Measurements from ENCODE around the gene MAP10. TPM values are rescaled to one million over a fixed set of nuclear protein-coding genes. Genes with fewer than 3 reads are reported as not detected.

MAP10 gene
- total and polyA plus RNA-seq, 10 of the 15 experiments (the other 5 are each of a cell fraction or from before 2014, with no cell fraction given) = 0.85 to 5.0 (median 4.3) TPM

DNA sequence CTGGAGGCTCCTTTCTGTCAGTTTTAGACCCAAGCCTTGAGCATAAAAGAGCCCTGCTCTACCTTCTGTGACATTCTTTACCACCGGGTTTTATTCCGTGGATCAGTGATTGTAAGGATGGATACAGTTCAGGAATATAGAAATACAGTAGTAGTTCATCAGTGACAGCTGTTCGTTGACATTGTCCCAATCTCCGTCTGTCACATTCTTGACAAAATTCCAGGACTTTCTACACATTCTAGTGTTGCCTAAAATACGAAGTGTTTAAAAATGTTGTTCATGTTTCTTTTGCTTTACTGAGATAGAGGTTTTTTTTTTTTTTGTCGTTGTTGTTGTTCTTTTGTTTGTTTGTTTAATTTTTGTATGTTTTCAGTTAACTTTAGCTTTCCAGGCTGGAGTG lies 29.9 kb downstream of the MAP10 start (continued):
- TF ChIP-seq BMI1 (IDR thresholded peaks at IDR 0.05; ENCODE audit: borderline replicate concordance) (no peak), SREBF1 (IDR thresholded peaks at IDR 0.05; ENCODE audit: low read length) (no peak)

DNA sequence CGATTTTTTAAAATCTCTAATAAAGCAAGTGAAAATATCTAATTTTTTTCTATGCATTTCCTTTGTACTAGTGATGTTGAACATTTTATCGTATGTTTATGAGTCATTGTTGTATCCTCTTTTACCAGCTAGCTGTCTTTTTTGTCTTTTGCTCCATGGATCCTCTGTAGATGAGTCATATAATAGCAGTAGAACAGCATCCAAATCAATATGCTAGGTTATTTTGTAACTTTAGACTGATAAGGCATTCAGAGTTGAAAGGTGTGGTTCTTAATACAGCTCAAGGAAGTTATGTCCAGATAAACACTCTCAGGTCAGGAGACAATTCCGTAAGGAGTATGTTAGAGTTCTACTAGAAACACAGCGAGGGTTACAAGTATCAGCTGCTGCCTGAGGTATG lies 31.9 kb downstream of the MAP10 start:
- ChIA-PET CTCF (no interaction called here), RAD21 (ENCODE audit: unreplicated experiment) (no interaction called here), POLR2A (no interaction called here), SMC1A (ENCODE audit: uncharacterized antibody, unreplicated experiment) (no interaction called here)
- in situ Hi-C loops (cut with MboI) (no loop called here), intact Hi-C loops (cut with micrococcal nuclease; ENCODE audit: unreplicated experiment) (no loop called here)
- DNase-seq (ENCODE audit: low read depth, low spot score) (no peak), FAIRE-seq (no peak), ATAC-seq (no peak)
- Histone ChIP-seq H3K27me3 (replicated peaks in 1 of 2; ENCODE audit: control insufficient read depth in 2 of 2, insufficient read depth in 2 of 2, low read length in 1 of 2) (no peaks in the 10 kb centered on the region; a peak in 2 of 4 replicates), H3K9ac (ENCODE audit: control insufficient read depth, insufficient read depth, low read length) (no peak overlapping the region), H3K4me3 (no peak overlapping the region), H3K27ac (ENCODE audit: control insufficient read depth, insufficient read depth) (no peak overlapping the region), H2AFZ (ENCODE audit: control insufficient read depth, low read depth, low read length) (no peak overlapping the region), H3K4me2 (ENCODE audit: control insufficient read depth, insufficient read depth) (no peak overlapping the region), H3K36me3 (ENCODE audit: control insufficient read depth in 2 of 2, insufficient read depth in 2 of 2, low read length in 1 of 2) (no peaks in the 10 kb centered on the region), H3K9me3 (replicated peaks; ENCODE audit: control insufficient read depth, insufficient read depth, low read length) (no peaks in the 10 kb centered on the region; the same call in 2 of the 3 replicates), H3K79me2 (ENCODE audit: control insufficient read depth, insufficient read depth, low read length) (no peaks in the 10 kb centered on the region), H3K4me1 (ENCODE audit: control insufficient read depth, insufficient read depth, low read length) (no peaks in the 10 kb centered on the region), H4K20me1 (ENCODE audit: control insufficient read depth, insufficient read depth) (no peaks in the 10 kb centered on the region)
- TF ChIP-seq, protein P1, sequence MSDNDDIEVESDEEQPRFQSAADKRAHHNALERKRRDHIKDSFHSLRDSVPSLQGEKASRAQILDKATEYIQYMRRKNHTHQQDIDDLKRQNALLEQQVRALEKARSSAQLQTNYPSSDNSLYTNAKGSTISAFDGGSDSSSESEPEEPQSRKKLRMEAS (IDR thresholded peaks at IDR 0.05; ENCODE audit: low read depth, low read length) = no peak
- TF ChIP-seq CREM (IDR thresholded peaks at IDR 0.05; ENCODE audit: low read depth) (no peak), ZSCAN29 (IDR thresholded peaks at IDR 0.05) (no peak), SIN3A (IDR thresholded peaks at IDR 0.05; ENCODE audit: low read depth, low read length) (no peak)
- 32% methylated on average over 4 of the region's 4 CpGs for whole genome bisulfite sequencing (ENCODE audit: insufficient coverage, insufficient replicate concordance, low lambda C conversion rate, missing lambda C conversion rate)
- no TSS peak for BruUV-seq (replicated peaks)

Data from GM12878 (cell line).